ENCODE results near the gene RFTN1. TPM values are rescaled to one million over a fixed set of nuclear protein-coding genes. Genes with fewer than 3 reads are reported as not detected.

Gene RFTN1
- total and polyA plus RNA-seq, 8 donors = 1.9 to 14.0 (median 2.9) TPM

DNA sequence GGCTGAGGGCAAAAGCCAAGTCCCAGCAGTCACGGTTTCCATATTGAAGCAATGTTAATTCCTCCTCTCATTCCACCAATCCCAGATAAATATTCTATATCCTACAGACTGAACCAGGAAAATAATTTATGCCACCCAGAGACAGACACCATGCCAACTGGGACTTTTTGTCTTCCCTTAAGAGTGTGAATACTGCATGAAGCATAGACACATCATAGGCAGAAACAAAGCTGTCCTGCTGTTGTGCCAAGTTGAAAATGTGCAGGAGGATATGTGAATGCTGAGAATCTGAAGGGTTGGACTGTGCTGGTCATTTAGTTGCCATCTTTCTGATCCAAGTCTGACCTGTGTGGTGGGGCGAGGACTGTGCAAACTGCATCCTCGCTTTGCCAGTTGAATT is 37.7 kb downstream of the RFTN1 start:
- intact Hi-C loops (cut with DNase I) = no loop called here
- DNase-seq (no peak), FAIRE-seq (no peak), ATAC-seq (no peak)
- Histone ChIP-seq H3K27ac (no peak overlapping the region), H3K27me3 (no peaks in the 10 kb centered on the region), H3K9me3 (no peaks in the 10 kb centered on the region), H3K4me1 (no peaks in the 10 kb centered on the region), H3K4me3 (no peak overlapping the region), H3K36me3 (no peaks in the 10 kb centered on the region)
- TF ChIP-seq, protein P1, sequence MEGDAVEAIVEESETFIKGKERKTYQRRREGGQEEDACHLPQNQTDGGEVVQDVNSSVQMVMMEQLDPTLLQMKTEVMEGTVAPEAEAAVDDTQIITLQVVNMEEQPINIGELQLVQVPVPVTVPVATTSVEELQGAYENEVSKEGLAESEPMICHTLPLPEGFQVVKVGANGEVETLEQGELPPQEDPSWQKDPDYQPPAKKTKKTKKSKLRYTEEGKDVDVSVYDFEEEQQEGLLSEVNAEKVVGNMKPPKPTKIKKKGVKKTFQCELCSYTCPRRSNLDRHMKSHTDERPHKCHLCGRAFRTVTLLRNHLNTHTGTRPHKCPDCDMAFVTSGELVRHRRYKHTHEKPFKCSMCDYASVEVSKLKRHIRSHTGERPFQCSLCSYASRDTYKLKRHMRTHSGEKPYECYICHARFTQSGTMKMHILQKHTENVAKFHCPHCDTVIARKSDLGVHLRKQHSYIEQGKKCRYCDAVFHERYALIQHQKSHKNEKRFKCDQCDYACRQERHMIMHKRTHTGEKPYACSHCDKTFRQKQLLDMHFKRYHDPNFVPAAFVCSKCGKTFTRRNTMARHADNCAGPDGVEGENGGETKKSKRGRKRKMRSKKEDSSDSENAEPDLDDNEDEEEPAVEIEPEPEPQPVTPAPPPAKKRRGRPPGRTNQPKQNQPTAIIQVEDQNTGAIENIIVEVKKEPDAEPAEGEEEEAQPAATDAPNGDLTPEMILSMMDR (IDR thresholded peaks at IDR 0.05) = no peak
- 74 to 83% methylated on average over 3 of the region's 3 CpGs for WGBS, 2 donors

DNA sequence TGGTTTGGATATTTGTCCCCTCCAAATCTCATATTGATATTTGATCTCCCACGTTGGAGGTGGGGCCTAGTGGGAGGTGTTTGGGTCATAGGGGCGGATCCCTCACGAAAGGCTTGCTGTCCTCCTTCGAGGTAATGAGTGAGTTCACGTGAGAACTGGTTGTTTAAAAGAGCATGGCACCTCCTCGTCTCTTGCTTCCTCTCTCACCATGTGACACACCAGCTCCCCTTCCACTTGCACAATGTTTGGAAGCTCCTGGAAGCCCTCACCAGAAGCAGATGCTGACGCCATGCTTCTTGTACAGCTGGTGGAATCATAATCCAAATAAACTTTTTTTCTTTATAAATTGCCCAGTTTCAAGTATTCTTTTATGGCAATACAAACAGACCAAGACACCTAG is 38.6 kb downstream of the RFTN1 start:
- H3K36me3 ChIP-seq = no peaks in the 10 kb centered on the region
- ATAC-seq (no peak), DNase-seq (no peak), FAIRE-seq (no peak)
- 64 to 67% methylated on average over 7 of the region's 7 CpGs for WGBS, 2 donors
- no peaks in the 10 kb centered on the region for H3K4me1 ChIP-seq
- H3K27me3 ChIP-seq = no peaks in the 10 kb centered on the region
- TF ChIP-seq, protein P1 (IDR thresholded peaks at IDR 0.05) = no peak
- no peaks in the 10 kb centered on the region for H3K9me3 ChIP-seq
- H3K4me3 ChIP-seq = no peak overlapping the region
- intact Hi-C loops (cut with DNase I) = no loop called here
- H3K27ac ChIP-seq = no peak overlapping the region

DNA sequence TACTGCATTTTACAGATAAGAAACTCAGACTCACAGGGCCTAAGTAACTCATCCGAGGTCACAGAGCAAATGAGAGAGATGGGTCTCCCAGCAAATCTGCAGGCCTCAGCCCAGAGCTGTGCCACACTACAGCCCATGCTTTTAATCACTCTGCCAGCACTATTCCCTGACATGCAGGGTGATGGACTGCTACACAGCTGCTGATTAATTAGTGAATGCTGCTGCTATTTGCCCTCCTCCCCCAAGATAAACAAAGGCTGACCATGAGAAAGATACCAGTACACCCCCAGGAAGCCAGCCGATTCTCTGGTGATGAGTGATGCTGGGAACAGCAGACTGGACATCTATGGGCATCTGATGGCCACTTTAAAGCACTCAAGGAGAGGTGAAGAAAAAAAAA is 39.3 kb downstream of the RFTN1 start:
- H3K27ac ChIP-seq = no peak overlapping the region
- H3K4me1 ChIP-seq = no peaks in the 10 kb centered on the region
- no peak overlapping the region for H3K4me3 ChIP-seq
- TF ChIP-seq, protein P1 (IDR thresholded peaks at IDR 0.05) = no peak
- ATAC-seq (peak in 1 of 4 donors; percentile 16), DNase-seq (no peak), FAIRE-seq (no peak)
- 21 to 31% methylated on average over 2 of the region's 2 CpGs for WGBS, 2 donors
- H3K27me3 ChIP-seq = no peaks in the 10 kb centered on the region
- no peaks in the 10 kb centered on the region for H3K36me3 ChIP-seq
- intact Hi-C loops (cut with DNase I) = no loop called here
- no peaks in the 10 kb centered on the region for H3K9me3 ChIP-seq

DNA sequence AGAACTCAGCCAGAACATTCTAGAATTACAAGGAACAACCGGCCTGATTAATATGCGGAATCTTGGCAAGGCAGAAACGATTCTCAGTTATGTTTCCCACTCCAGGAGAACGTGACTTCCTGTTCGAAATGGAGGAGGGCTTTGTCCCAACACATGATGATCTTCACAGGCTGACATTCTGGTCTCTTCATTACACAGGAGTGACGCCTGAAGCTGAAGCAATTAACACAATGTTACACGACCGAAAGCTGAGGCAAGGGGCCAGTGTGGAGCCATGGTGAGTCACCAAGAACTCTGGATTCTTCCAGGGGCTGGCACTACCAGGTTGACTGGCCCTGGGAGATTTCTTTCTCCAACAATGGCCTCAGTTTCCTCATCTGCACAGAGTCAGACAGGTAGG is 40.9 kb downstream of the RFTN1 start:
- DNase-seq (no peak), ATAC-seq (no peak), FAIRE-seq (no peak)
- Histone ChIP-seq H3K4me3 (no peak overlapping the region), H3K27me3 (no peaks in the 10 kb centered on the region), H3K9me3 (no peaks in the 10 kb centered on the region), H3K36me3 (no peaks in the 10 kb centered on the region), H3K4me1 (no peaks in the 10 kb centered on the region), H3K27ac (no peak overlapping the region)
- 60 to 76% methylated on average over 8 of the region's 8 CpGs for WGBS, 2 donors
- TF ChIP-seq, protein P1 (IDR thresholded peaks at IDR 0.05) = no peak
- intact Hi-C loops (cut with DNase I) = no loop called here

DNA sequence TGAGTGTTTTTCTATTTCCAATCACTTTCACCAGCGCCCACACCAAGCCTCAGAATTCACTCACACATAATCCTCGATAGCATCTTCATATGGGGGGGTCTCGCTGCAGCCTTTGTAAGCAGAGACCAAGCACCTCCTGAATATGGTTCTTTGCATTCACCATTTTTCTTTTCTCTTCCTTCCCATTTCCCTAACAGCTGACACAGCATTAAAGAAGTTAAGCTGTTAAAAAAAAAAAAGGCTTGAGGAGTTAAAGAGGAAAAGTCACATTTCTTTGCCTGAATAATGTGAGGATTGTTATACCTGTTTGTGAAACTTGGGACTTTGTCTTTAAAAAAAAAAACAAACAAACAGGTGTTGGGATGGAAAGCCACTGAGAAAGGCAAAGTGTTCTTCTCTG is 41.6 kb downstream of the RFTN1 start:
- Histone ChIP-seq H3K27me3 (no peaks in the 10 kb centered on the region), H3K4me3 (no peak overlapping the region), H3K27ac (no peak overlapping the region), H3K4me1 (no peaks in the 10 kb centered on the region), H3K9me3 (no peaks in the 10 kb centered on the region), H3K36me3 (no peaks in the 10 kb centered on the region)
- TF ChIP-seq, protein P1 (IDR thresholded peaks at IDR 0.05) = no peak
- intact Hi-C loops (cut with DNase I) = no loop called here
- FAIRE-seq (no peak), ATAC-seq (no peak), DNase-seq (no peak)
- WGBS, 2 donors = 75 to 79% methylated on average over 3 of the region's 3 CpGs

Measured in pancreas (tissue), 10 donors.